HepG2 (cell line): Measurements from ENCODE around the gene DPP3. TPM values are rescaled to one million over a fixed set of nuclear protein-coding genes. Genes with fewer than 3 reads are reported as not detected.

Experiments
- AGO2 ChIP-seq: fragments of 200-400 bp; formaldehyde crosslinking; optimal IDR thresholded peaks from 2 replicates; pipeline ENCODE3; 2017; ENCODE audit warnings: mild to moderate bottlenecking, low read depth, low read length, moderate library complexity
- CREB1 ChIP-seq, 2 experiments: fragments of 450-650 bp in 1 of 2; IDR thresholded peaks; 2 replicates each; pipeline ENCODE4 v1.6.1; 2016 to 2017; ENCODE audit warnings: control low read depth in 1 of 2, mild to moderate bottlenecking in 1 of 2, missing compliant biosample characterization in 1 of 2, missing genetic modification characterization in 1 of 2
- EED ChIP-seq: sonication (generic); formaldehyde crosslinking; IDR thresholded peaks from 2 replicates; pipeline ENCODE4 v1.5.0; 2020; ENCODE audit warnings: mild to moderate bottlenecking, missing genetic modification reagents
- HHEX ChIP-seq: IDR thresholded peaks from 2 replicates; pipeline ENCODE4 v1.6.1; 2016; ENCODE audit warnings: control low read depth
- NCOA1 ChIP-seq: sonication (generic); formaldehyde crosslinking; IDR thresholded peaks from 2 replicates; pipeline ENCODE4 v1.9.0; 2021; ENCODE audit warnings: missing genetic modification reagents
- PHF5A ChIP-seq: IDR thresholded peaks from one replicate; pipeline ENCODE4 v1.6.1; 2018; ENCODE audit warnings: low read depth, missing genetic modification reagents; ENCODE audit not compliant: unreplicated experiment
- SETDB1 ChIP-seq: sonication (generic); formaldehyde crosslinking; IDR thresholded peaks from 2 replicates; pipeline ENCODE4 v1.5.1; 2020; ENCODE audit warnings: missing genetic modification reagents, mild to moderate bottlenecking, borderline replicate concordance
- TEAD2 ChIP-seq: sonication (generic); formaldehyde crosslinking; IDR thresholded peaks from 2 replicates; pipeline ENCODE4 v1.9.0; 2021; ENCODE audit warnings: missing genetic modification reagents
- XRCC5 ChIP-seq: fragments of 200-400 bp; formaldehyde crosslinking; optimal IDR thresholded peaks from 2 replicates; pipeline ENCODE3; 2017; ENCODE audit warnings: mild to moderate bottlenecking, low read length
- YY1 ChIP-seq: IDR thresholded peaks from 2 replicates; pipeline ENCODE4 v1.6.1; 2011; ENCODE audit warnings: low read length, low read depth, moderate library complexity, mild to moderate bottlenecking; ENCODE audit not compliant: insufficient read depth, insufficient replicate concordance
- ZNF143 ChIP-seq: sonication (generic); formaldehyde crosslinking; IDR thresholded peaks from 2 replicates; pipeline ENCODE4 v1.4.0; 2020; ENCODE audit warnings: missing genetic modification reagents
- ZNF260 ChIP-seq: sonication (generic); formaldehyde crosslinking; IDR thresholded peaks from 2 replicates; pipeline ENCODE4 v1.4.0; 2020; ENCODE audit warnings: missing genetic modification reagents, low read depth, mild to moderate bottlenecking, borderline replicate concordance
- ZNF331 ChIP-seq: sonication (generic); formaldehyde crosslinking; IDR thresholded peaks from 2 replicates; pipeline ENCODE4 v1.4.0; 2020; ENCODE audit warnings: missing genetic modification reagents
- ZNF589 ChIP-seq: sonication (generic); formaldehyde crosslinking; conservative IDR thresholded peaks from 2 replicates; pipeline ENCODE4 v1.8.0; 2022; ENCODE audit warnings: mild to moderate bottlenecking, moderate library complexity, missing genetic modification reagents
- ZNF614 ChIP-seq: IDR thresholded peaks from 2 replicates; pipeline ENCODE4 v1.6.1; 2018; ENCODE audit warnings: missing biosample characterization, missing genetic modification reagents, inconsistent platforms, borderline replicate concordance
- polyA plus RNA-seq, 8 experiments: library from polyadenylated mRNA; depleted of rRNA in 3 of 8; stranded (reverse) in 7 of 8; unstranded in 1 of 8; fragments of >200 nt; fragmentation: Illumina TruSeq in 4 of 8; extraction: Trizol in 4 of 8; gene quantifications; 2 replicates each; pipeline versions ENCODE4 v1.2.1 to v1.2.3, GENCODE V29; 2011 to 2016; ENCODE audit warnings: low read depth in 4 of 8, missing spikeins in 1 of 8, mixed read lengths in 1 of 8; ENCODE audit not compliant: insufficient read depth in 1 of 8
- total RNA-seq, 5 experiments: library from RNA; depleted of rRNA; stranded (reverse); fragments of >200 nt; fragmentation: Illumina TruSeq; extraction: Trizol; gene quantifications; 2 replicates each; pipeline ENCODE4 v1.2.3, GENCODE V29; 2016; ENCODE audit warnings: low read depth in 1 of 5
- TF ChIP-seq, protein P1 (sequence below): sonication (generic); formaldehyde crosslinking; IDR thresholded peaks from 2 replicates; pipeline ENCODE4 v1.8.1; 2023; ENCODE audit warnings: mild to moderate bottlenecking, missing genetic modification reagents, borderline replicate concordance
- TF ChIP-seq, protein P2 (sequence below): sonication (generic); formaldehyde crosslinking; IDR thresholded peaks from 2 replicates; pipeline ENCODE4 v1.4.0; 2020; ENCODE audit warnings: missing genetic modification reagents; ENCODE audit errors: not compliant biosample characterization
- TF ChIP-seq, protein P3 (sequence below): sonication (generic); formaldehyde crosslinking; conservative IDR thresholded peaks from 2 replicates; pipeline ENCODE4 v1.8.0; 2022; ENCODE audit warnings: missing genetic modification reagents
- TF ChIP-seq, protein P4 (sequence below): sonication (generic); formaldehyde crosslinking; IDR thresholded peaks from 2 replicates; pipeline ENCODE4 v1.8.0; 2022; ENCODE audit warnings: mild to moderate bottlenecking, missing genetic modification reagents
- TF ChIP-seq, protein P5 (sequence below): sonication (generic); formaldehyde crosslinking; IDR thresholded peaks from 2 replicates; pipeline ENCODE4 v1.4.0; 2020; ENCODE audit warnings: mild to moderate bottlenecking, missing genetic modification reagents

Gene DPP3
- total and polyA plus RNA-seq, 2 of the 13 experiments (the other 11 are each of a cell fraction or from before 2014, with no cell fraction given) = 38.4 to 59.8 TPM

DNA sequence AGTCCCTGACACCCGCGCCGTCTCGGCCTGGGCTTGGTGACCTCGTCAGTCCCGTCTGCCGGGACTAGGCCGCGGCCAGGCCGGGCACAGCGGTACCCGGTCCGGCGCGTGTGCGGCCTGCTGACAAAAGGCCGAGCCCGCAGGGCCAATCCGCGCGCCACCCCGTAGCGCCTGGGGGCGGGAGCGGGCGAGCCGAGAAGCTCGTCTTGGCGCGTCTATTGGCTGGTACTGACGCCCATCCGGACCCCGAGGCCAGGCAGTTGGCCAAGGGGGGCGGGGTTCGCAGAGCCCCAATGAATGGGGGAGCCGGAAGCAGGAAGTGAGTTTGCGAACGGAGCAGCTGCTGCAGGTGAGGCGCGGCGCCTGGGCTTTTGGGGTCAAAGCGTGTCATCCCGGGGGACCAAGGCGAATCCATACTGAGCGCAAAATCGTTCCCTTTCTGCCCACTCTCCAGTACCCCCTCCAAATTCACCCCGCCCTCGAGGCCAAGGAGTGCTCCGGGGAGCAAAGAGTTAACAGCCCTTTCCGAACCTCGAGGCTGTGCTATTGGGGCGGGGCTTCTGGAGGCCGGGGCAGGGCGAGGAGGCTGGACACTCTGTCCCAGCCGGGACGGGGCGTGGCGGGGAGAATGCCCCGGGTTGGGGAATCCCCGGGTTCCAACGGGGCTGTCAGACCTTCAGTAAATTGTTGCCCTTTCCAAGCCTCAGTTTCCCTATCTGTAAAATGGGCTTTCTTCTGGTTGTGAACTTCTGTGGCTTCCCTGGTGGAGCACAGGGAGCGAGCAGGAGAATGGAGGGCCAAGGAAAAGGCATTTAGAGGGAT lies at the start of gene DPP3 (continued):
- TF ChIP-seq ZNF331 (CRISPR knock-in tag) (peak; percentile 42; the same call in 1 of the 2 replicates), NCOA1 (CRISPR knock-in tag) (no peak), ZNF143 (CRISPR knock-in tag) (no peak), ZNF614 (CRISPR knock-in tag) (peak; percentile 35; the same call in 1 of the 2 replicates), TEAD2 (CRISPR knock-in tag) (no peak), SETDB1 (no peak), ZNF260 (CRISPR knock-in tag) (no peak), ZNF589 (CRISPR knock-in tag) (peak; percentile 82), XRCC5 (peak; percentile 34), EED (CRISPR knock-in tag) (no peak; the same call in 1 of the 2 replicates), AGO2 (peak; percentile 58), HHEX (CRISPR knock-in tag) (no peak), PHF5A (CRISPR knock-in tag) (no peak), CREB1 (IDR thresholded peaks at IDR 0.05) (peak; percentile 81), CREB1 (CRISPR knock-in tag; IDR thresholded peaks at IDR 0.05) (peak; percentile 26; the same call in 1 of the 2 replicates), YY1 (peak; percentile 62)
- TF ChIP-seq, protein P1, sequence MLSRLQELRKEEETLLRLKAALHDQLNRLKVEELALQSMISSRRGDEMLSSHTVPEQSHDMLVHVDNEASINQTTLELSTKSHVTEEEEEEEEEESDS (CRISPR knock-in tag) = no peak
- TF ChIP-seq, protein P2, sequence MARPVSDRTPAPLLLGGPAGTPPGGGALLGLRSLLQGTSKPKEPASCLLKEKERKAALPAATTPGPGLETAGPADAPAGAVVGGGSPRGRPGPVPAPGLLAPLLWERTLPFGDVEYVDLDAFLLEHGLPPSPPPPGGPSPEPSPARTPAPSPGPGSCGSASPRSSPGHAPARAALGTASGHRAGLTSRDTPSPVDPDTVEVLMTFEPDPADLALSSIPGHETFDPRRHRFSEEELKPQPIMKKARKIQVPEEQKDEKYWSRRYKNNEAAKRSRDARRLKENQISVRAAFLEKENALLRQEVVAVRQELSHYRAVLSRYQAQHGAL (CRISPR knock-in tag) = no peak
- TF ChIP-seq, protein P3, sequence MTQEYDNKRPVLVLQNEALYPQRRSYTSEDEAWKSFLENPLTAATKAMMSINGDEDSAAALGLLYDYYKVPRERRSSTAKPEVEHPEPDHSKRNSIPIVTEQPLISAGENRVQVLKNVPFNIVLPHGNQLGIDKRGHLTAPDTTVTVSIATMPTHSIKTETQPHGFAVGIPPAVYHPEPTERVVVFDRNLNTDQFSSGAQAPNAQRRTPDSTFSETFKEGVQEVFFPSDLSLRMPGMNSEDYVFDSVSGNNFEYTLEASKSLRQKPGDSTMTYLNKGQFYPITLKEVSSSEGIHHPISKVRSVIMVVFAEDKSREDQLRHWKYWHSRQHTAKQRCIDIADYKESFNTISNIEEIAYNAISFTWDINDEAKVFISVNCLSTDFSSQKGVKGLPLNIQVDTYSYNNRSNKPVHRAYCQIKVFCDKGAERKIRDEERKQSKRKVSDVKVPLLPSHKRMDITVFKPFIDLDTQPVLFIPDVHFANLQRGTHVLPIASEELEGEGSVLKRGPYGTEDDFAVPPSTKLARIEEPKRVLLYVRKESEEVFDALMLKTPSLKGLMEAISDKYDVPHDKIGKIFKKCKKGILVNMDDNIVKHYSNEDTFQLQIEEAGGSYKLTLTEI (CRISPR knock-in tag) = no peak
- TF ChIP-seq, protein P4, sequence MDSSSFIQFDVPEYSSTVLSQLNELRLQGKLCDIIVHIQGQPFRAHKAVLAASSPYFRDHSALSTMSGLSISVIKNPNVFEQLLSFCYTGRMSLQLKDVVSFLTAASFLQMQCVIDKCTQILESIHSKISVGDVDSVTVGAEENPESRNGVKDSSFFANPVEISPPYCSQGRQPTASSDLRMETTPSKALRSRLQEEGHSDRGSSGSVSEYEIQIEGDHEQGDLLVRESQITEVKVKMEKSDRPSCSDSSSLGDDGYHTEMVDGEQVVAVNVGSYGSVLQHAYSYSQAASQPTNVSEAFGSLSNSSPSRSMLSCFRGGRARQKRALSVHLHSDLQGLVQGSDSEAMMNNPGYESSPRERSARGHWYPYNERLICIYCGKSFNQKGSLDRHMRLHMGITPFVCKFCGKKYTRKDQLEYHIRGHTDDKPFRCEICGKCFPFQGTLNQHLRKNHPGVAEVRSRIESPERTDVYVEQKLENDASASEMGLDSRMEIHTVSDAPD (CRISPR knock-in tag) = no peak
- TF ChIP-seq, protein P5, sequence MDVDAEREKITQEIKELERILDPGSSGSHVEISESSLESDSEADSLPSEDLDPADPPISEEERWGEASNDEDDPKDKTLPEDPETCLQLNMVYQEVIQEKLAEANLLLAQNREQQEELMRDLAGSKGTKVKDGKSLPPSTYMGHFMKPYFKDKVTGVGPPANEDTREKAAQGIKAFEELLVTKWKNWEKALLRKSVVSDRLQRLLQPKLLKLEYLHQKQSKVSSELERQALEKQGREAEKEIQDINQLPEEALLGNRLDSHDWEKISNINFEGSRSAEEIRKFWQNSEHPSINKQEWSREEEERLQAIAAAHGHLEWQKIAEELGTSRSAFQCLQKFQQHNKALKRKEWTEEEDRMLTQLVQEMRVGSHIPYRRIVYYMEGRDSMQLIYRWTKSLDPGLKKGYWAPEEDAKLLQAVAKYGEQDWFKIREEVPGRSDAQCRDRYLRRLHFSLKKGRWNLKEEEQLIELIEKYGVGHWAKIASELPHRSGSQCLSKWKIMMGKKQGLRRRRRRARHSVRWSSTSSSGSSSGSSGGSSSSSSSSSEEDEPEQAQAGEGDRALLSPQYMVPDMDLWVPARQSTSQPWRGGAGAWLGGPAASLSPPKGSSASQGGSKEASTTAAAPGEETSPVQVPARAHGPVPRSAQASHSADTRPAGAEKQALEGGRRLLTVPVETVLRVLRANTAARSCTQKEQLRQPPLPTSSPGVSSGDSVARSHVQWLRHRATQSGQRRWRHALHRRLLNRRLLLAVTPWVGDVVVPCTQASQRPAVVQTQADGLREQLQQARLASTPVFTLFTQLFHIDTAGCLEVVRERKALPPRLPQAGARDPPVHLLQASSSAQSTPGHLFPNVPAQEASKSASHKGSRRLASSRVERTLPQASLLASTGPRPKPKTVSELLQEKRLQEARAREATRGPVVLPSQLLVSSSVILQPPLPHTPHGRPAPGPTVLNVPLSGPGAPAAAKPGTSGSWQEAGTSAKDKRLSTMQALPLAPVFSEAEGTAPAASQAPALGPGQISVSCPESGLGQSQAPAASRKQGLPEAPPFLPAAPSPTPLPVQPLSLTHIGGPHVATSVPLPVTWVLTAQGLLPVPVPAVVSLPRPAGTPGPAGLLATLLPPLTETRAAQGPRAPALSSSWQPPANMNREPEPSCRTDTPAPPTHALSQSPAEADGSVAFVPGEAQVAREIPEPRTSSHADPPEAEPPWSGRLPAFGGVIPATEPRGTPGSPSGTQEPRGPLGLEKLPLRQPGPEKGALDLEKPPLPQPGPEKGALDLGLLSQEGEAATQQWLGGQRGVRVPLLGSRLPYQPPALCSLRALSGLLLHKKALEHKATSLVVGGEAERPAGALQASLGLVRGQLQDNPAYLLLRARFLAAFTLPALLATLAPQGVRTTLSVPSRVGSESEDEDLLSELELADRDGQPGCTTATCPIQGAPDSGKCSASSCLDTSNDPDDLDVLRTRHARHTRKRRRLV (CRISPR knock-in tag) = no peak
